Measurements from ENCODE around the gene AFF2.

AFF2 gene

DNA sequence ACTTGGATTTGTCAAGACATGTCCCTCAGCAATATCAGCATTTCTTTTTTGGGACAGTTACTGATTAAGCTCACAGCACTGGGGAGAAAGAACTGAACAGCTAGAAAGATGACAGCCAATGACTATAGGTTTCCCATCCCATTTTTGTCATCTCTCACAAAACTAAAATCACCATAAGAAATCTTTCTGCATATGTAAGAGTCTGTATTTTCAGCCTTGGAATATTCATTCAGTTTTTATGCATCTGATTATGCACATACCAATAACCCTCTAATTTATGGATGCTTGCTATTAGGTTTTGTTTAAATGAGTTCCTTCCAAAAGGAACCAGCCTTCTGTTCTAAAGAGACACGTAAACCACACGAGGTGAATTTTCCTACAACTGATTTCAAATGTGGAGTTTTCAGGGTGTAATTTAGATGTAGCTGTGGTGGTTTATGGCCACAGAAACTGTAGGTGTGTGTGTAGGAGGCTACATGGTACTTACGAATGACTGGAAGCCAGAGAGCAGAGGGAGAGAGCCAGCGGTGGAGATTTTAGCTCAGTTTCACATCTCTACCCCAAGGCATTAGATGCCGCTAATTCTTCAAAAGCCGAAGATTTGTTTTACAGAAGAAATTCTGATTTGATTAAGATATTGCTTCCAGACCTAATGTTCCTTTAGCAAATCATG lies 55.3 kb downstream of the AFF2 start:
- H3K4me3 ChIP-seq (ENCODE audit: control insufficient read depth, low read depth, low read length) = no peak overlapping the region
- no peak for DNase-seq (ENCODE audit: low read depth)
- TF ChIP-seq, protein P1, sequence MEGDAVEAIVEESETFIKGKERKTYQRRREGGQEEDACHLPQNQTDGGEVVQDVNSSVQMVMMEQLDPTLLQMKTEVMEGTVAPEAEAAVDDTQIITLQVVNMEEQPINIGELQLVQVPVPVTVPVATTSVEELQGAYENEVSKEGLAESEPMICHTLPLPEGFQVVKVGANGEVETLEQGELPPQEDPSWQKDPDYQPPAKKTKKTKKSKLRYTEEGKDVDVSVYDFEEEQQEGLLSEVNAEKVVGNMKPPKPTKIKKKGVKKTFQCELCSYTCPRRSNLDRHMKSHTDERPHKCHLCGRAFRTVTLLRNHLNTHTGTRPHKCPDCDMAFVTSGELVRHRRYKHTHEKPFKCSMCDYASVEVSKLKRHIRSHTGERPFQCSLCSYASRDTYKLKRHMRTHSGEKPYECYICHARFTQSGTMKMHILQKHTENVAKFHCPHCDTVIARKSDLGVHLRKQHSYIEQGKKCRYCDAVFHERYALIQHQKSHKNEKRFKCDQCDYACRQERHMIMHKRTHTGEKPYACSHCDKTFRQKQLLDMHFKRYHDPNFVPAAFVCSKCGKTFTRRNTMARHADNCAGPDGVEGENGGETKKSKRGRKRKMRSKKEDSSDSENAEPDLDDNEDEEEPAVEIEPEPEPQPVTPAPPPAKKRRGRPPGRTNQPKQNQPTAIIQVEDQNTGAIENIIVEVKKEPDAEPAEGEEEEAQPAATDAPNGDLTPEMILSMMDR (IDR thresholded peaks at IDR 0.05; ENCODE audit: control insufficient read depth, insufficient read depth, low read depth, low read length, missing control alignments) = no peak

DNA sequence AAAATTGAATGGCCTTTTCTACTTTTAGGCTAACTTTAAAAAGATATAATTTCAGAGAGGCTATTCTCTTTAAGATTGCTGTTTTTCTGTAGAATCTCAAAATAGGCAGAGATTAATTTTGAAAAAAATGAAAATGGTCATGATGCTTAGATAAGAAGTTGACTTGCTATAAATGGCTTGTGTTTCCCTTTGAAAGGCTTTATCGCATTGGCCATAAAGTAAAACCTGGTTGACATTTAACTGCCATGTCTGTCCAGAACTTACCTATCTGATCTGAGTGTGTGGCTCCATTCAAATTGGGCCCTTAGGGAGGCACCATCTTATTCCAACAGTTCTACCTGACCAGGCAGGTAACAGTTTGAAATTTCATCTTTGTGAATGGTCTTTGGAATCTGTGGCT lies 56.1 kb downstream of the AFF2 start:
- no peak overlapping the region for H3K4me3 ChIP-seq (ENCODE audit: control insufficient read depth, low read depth, low read length)
- TF ChIP-seq, protein P1 (IDR thresholded peaks at IDR 0.05; ENCODE audit: control insufficient read depth, insufficient read depth, low read depth, low read length, missing control alignments) = no peak

DNA sequence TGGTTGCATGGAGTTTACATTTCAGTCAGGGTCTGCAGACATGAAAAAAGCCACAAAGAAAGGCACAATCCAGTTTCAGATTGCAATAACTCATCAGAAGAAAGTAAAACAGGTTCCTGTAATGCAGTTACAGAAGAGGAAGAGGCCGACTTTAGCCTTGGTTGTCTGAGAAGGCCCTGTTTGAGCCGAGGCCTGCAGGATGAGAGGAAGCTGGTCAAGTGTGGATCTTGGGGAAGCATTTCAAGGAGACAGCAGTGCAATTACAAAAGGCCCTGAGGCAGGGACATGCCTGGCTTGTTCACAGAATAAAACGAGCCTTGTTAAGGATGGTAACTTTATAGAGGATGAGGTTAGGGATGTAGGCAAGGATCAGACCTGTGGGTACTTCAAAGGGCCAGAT lies 62.4 kb downstream of the AFF2 start:
- DNase-seq (ENCODE audit: low read depth) = no peak
- TF ChIP-seq, protein P1 (IDR thresholded peaks at IDR 0.05; ENCODE audit: control insufficient read depth, insufficient read depth, low read depth, low read length, missing control alignments) = no peak
- H3K4me3 ChIP-seq (ENCODE audit: control insufficient read depth, low read depth, low read length) = no peak overlapping the region

More for the DNA sequence above, 56.1 kb downstream of the AFF2 start:
- no peak for DNase-seq (ENCODE audit: low read depth)

DNA sequence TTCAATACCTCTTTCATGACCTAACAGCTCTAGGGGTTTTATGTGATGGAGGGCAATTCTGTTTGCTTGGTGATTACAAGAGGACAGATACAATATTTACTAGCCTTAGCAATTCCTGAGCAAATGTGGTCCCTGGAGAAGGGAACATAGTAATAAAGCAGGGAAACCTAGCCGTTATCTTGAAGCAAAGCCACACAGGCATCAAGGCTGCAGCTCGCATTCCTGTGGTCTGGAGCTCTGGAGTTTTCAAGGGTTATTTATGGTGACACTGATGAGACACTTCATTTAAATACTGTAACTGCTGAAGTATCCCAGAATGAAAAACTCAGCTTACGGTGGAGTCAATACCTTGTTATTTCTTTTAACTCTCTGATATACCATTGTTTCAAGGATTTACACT lies 66.8 kb downstream of the AFF2 start:
- TF ChIP-seq, protein P1 (IDR thresholded peaks at IDR 0.05; ENCODE audit: control insufficient read depth, insufficient read depth, low read depth, low read length, missing control alignments) = no peak
- no peak for DNase-seq (ENCODE audit: low read depth)

DNA sequence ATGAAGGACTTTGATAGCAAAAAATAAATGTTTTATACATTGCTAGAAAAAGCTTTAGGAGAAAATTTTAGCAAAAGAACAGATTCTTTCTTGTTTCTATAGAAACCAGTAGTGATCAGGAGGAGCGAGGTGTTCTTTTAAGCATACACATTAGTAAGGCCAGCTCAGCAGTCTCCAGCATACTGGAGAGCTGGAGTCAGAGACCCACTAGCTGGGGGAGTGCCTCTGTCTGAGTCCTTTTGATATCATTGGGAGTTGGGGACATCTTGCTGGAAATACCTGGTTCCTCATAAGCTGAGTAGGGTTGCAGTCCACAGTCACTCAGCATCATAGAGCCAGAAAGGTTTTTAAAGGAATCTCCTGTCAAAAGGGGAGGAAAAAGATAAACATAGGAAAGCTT lies 67.4 kb downstream of the AFF2 start:
- TF ChIP-seq, protein P1 (IDR thresholded peaks at IDR 0.05; ENCODE audit: control insufficient read depth, insufficient read depth, low read depth, low read length, missing control alignments) = no peak
- no peak for DNase-seq (ENCODE audit: low read depth)

More for the DNA sequence above, 66.8 kb downstream of the AFF2 start:
- no peak overlapping the region for H3K4me3 ChIP-seq (ENCODE audit: control insufficient read depth, low read depth, low read length)

DNA sequence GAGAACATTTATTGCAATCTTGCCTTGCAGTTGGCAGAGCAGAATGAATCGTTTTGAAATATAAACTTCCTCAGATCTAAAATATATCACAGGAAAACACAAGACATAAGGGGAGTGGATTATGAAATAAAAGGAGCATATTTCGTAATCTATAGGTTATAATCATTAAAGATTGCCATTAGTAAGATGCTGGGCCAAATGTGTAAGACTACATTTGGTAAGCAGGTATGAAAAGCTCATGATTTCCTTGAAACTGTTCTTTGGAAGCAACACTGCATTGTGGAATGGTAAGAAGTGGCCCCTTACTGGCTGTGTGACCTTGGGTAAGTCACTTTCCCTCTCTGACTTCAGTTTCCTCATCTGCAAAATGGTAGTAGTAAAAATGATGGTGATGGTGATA lies 68.3 kb downstream of the AFF2 start:
- TF ChIP-seq, protein P1 (IDR thresholded peaks at IDR 0.05; ENCODE audit: control insufficient read depth, insufficient read depth, low read depth, low read length, missing control alignments) = no peak

More for the DNA sequence above, 67.4 kb downstream of the AFF2 start:
- H3K4me3 ChIP-seq (ENCODE audit: control insufficient read depth, low read depth, low read length) = no peak overlapping the region

More for the DNA sequence above, 68.3 kb downstream of the AFF2 start:
- H3K4me3 ChIP-seq (ENCODE audit: control insufficient read depth, low read depth, low read length) = no peak overlapping the region
- DNase-seq (ENCODE audit: low read depth) = no peak
